Liver (tissue), 9 donors: ENCODE results near the gene SMKR1. TPM values are rescaled to one million over a fixed set of nuclear protein-coding genes. Genes with fewer than 3 reads are reported as not detected.

Experiments used
- DNase-seq: peaks from one replicate; pipeline ENCODE4 v3.0.0-alpha.2; 2017; ENCODE audit warnings: low spot score
- H3K27ac ChIP-seq, 2 donors: one replicate each; pipeline ENCODE4 v1.7.0; 2013; ENCODE audit warnings: inconsistent platforms in 2 of 2, low read length in 2 of 2, control low read depth in 1 of 2, low read depth in 1 of 2, mild to moderate bottlenecking in 1 of 2
- H3K27me3 ChIP-seq, 4 donors: one replicate each; pipeline versions ENCODE4 v1.6.1 to v1.7.0; 2013; ENCODE audit warnings: low read length in 3 of 4, inconsistent platforms in 1 of 4, mild to moderate bottlenecking in 1 of 4, moderate library complexity in 1 of 4; ENCODE audit not compliant: control insufficient read depth in 4 of 4, insufficient read depth in 4 of 4
- H3K36me3 ChIP-seq, 4 donors: one replicate each; pipeline versions ENCODE4 v1.6.1 to v1.7.0; 2013; ENCODE audit warnings: low read length in 3 of 4, mild to moderate bottlenecking in 3 of 4, low read depth in 1 of 4, moderate library complexity in 1 of 4; ENCODE audit not compliant: control insufficient read depth in 4 of 4, insufficient read depth in 3 of 4
- H3K4me1 ChIP-seq, 4 donors: one replicate each; pipeline versions ENCODE4 v1.6.1 to v1.7.0; 2013; ENCODE audit warnings: low read length in 3 of 4, mild to moderate bottlenecking in 3 of 4, moderate library complexity in 1 of 4; ENCODE audit not compliant: control insufficient read depth in 4 of 4, insufficient read depth in 4 of 4
- H3K4me3 ChIP-seq, 3 donors: one replicate each; pipeline versions ENCODE4 v1.6.1 to v1.7.0; 2013; ENCODE audit warnings: low read length in 3 of 3, control low read depth in 1 of 3, low read depth in 1 of 3, mild to moderate bottlenecking in 1 of 3
- H3K9ac ChIP-seq, 2 donors: one replicate each; pipeline ENCODE4 v1.7.0; 2013; ENCODE audit warnings: low read length in 2 of 2, mild to moderate bottlenecking in 2 of 2, moderate library complexity in 2 of 2, control low read depth in 1 of 2, low read depth in 1 of 2
- H3K9me3 ChIP-seq, 4 donors: one replicate each; pipeline versions ENCODE4 v1.6.1 to v1.7.0; 2013; ENCODE audit warnings: low read length in 3 of 4; ENCODE audit not compliant: control insufficient read depth in 4 of 4
- EGR1 ChIP-seq, 2 donors: IDR thresholded peaks; 2 replicates each; pipeline ENCODE4 v1.6.1; 2016 to 2018; ENCODE audit warnings: antibody characterized with exemption in 2 of 2, low read depth in 2 of 2
- FOXA1 ChIP-seq: IDR thresholded peaks from 2 replicates; pipeline ENCODE4 v1.6.1; 2016; ENCODE audit warnings: antibody characterized with exemption
- FOXA2 ChIP-seq: IDR thresholded peaks from 2 replicates; pipeline ENCODE4 v1.6.1; 2016; ENCODE audit warnings: antibody characterized with exemption
- GABPA ChIP-seq, 2 donors: IDR thresholded peaks in 1 of 2; conservative IDR thresholded peaks in 1 of 2; 2 replicates each; pipeline ENCODE4 v1.6.1; 2016; ENCODE audit warnings: antibody characterized with exemption in 2 of 2, mild to moderate bottlenecking in 1 of 2, moderate library complexity in 1 of 2
- HNF4A ChIP-seq, 2 donors: conservative IDR thresholded peaks; 2 replicates each; pipeline ENCODE4 v1.6.1; 2016; ENCODE audit warnings: antibody characterized with exemption in 2 of 2, mild to moderate bottlenecking in 2 of 2
- HNF4G ChIP-seq: IDR thresholded peaks from 2 replicates; pipeline ENCODE4 v1.6.1; 2016; ENCODE audit warnings: antibody characterized with exemption
- JUND ChIP-seq, 2 donors: IDR thresholded peaks; 2 replicates each; pipeline ENCODE4 v1.6.1; 2016; ENCODE audit warnings: antibody characterized with exemption in 2 of 2
- RAD21 ChIP-seq, 2 donors: IDR thresholded peaks; 2 replicates each; pipeline ENCODE4 v1.6.1; 2016; ENCODE audit warnings: antibody characterized with exemption in 2 of 2, mild to moderate bottlenecking in 2 of 2
- RXRA ChIP-seq, 2 donors: IDR thresholded peaks; 2 replicates each; pipeline ENCODE4 v1.6.1; 2017 to 2018; ENCODE audit warnings: antibody characterized with exemption in 2 of 2, mild to moderate bottlenecking in 1 of 2
- SP1 ChIP-seq: IDR thresholded peaks from 2 replicates; pipeline ENCODE4 v1.6.1; 2018; ENCODE audit warnings: antibody characterized with exemption, mild to moderate bottlenecking
- YY1 ChIP-seq: IDR thresholded peaks from 2 replicates; pipeline ENCODE4 v1.6.1; 2016; ENCODE audit warnings: antibody characterized with exemption, mild to moderate bottlenecking
- WGBS: extraction: QIAGEN DNeasy Blood & Tissue Kit; methylation state at CpG from one replicate; pipeline ENCODE4 v1.1.7; 2013; 5-methylcytosine and 5-hydroxymethylcytosine counted together
- polyA plus RNA-seq, 2 donors: library from polyadenylated mRNA; stranded (reverse) in 1 of 2; unstranded in 1 of 2; fragments of 200-250 nt in 1 of 2; fragments of >200 nt in 1 of 2; fragmentation: Nextera tagmentation in 1 of 2; extraction: Ambion mirVana in 1 of 2; gene quantifications; one replicate each; pipeline versions ENCODE4 v1.2.1 to v1.2.3, GENCODE V29; 2013 to 2015
- total RNA-seq, 2 donors: library from RNA; depleted of rRNA; stranded (reverse); fragments of >200 nt; gene quantifications; one replicate each; pipeline ENCODE4 v1.2.3, GENCODE V29; 2014
- TF ChIP-seq, protein P1 (sequence below): IDR thresholded peaks from 2 replicates; pipeline ENCODE4 v1.6.1; 2016; ENCODE audit warnings: antibody characterized with exemption
- TF ChIP-seq, protein P2 (sequence below): IDR thresholded peaks from 2 replicates; pipeline ENCODE4 v1.6.1; 2016; ENCODE audit warnings: antibody characterized with exemption
- TF ChIP-seq, protein P3 (sequence below): IDR thresholded peaks from 2 replicates; pipeline ENCODE4 v1.6.1; 2016; ENCODE audit warnings: antibody characterized with exemption, mild to moderate bottlenecking
- TF ChIP-seq, protein P4 (sequence below): fragments of 150-350 bp; IDR thresholded peaks from 2 replicates; pipeline ENCODE4 v1.5.1; 2017; ENCODE audit warnings: improper control_type of control experiment, low read depth, low read length; ENCODE audit not compliant: missing input control
- TF ChIP-seq, protein P5 (sequence below): IDR thresholded peaks from 2 replicates; pipeline ENCODE4 v1.6.1; 2016; ENCODE audit warnings: antibody characterized with exemption
- donor health status: healthy.
- donor health status: healthy.
- donor health status: healthy.
- donor health status: healthy.
- donor health status: healthy.

Gene SMKR1
- total and polyA plus RNA-seq, 4 donors, result not detected

DNA sequence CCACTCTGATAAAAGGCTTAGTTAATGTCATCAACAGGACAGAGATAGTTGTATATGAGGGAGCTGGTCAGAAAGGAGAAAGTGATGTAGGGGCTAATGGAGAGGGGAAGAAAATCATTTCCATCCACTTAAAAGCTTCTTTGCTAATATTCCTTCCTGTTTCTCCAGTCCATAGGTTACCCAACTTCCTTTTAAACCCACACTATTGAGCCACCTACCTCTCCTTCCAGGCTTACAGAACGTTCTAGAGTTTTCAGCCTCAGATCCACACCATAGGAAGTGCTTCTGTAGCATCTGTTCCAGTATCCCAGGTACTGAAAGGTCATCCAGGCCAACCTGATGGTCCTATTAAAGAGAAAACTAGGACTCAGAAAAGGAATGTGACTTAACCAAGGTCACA is 39.9 kb upstream of the SMKR1 start:
- Histone ChIP-seq H3K4me3 (no peak overlapping the region), H3K4me1 (no peaks in the 10 kb centered on the region), H3K36me3 (no peaks in the 10 kb centered on the region), H3K9me3 (no peaks in the 10 kb centered on the region), H3K27me3 (no peaks in the 10 kb centered on the region), H3K9ac (no peak overlapping the region), H3K27ac (no peak overlapping the region)
- TF ChIP-seq RAD21 (IDR thresholded peaks at IDR 0.05) (no peak), YY1 (no peak), FOXA2 (no peak), FOXA1 (no peak), EGR1 (IDR thresholded peaks at IDR 0.05; ENCODE audit: low read depth in 2 of 2) (no peak), JUND (IDR thresholded peaks at IDR 0.05) (no peak), HNF4A (conservative IDR thresholded peaks at IDR 0.05) (no peak), GABPA (IDR thresholded peaks at IDR 0.05 in 1 of 2, conservative IDR thresholded peaks at IDR 0.05 in 1 of 2) (no peak)
- WGBS, result 85% methylated on average over 1 of the region's 1 CpG
- no peak for DNase-seq

DNA sequence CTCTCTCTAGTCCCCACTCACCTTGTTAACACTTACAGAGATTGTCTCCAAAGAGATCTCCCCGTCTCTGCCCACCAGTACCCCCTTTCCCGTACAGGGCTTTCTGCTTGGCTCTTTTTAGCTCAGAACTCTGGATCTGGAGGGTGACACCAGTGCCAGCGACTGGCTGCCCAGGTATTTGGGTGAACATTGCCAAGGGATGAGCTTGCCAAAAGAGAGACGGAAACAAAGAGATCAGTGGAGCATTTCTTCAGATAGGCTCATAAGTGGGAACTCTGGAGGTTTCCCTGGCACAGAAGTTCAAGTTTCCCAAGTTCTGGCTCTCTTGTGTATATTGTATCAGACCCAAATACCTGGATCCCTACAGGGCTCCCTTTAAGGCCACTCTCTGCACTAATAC is 38.1 kb upstream of the SMKR1 start:
- TF ChIP-seq RXRA (IDR thresholded peaks at IDR 0.05) (no peak), JUND (IDR thresholded peaks at IDR 0.05) (no peak)
- H3K27ac ChIP-seq, result no peak overlapping the region
- H3K4me1 ChIP-seq, result no peaks in the 10 kb centered on the region
- H3K9ac ChIP-seq, result no peak overlapping the region
- no peak overlapping the region for H3K4me3 ChIP-seq
- DNase-seq, result no peak
- 90% methylated on average over 4 of the region's 4 CpGs for WGBS
- no peaks in the 10 kb centered on the region for H3K9me3 ChIP-seq
- H3K36me3 ChIP-seq, result no peaks in the 10 kb centered on the region
- H3K27me3 ChIP-seq, result no peaks in the 10 kb centered on the region

DNA sequence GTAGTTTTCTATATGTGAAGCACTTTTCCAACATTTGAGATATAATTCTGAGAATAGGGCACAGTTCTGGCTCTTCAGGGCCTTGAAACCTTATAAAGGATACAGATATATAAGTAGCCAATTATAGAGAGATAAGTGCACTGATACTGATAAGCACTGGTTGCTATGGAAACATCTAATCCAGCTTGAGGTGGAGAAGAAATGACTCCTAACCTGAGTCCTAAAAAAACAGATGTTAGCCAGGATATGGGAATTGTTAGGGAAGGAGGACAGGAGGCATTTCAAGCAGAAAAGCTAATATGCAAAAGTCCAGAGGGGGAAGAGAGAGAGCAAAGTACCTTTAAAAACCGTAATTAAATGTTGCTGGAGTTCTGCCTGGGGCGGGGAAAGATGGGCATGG is 37.3 kb upstream of the SMKR1 start:
- Histone ChIP-seq H3K9ac (no peak overlapping the region), H3K27ac (no peak overlapping the region), H3K27me3 (no peaks in the 10 kb centered on the region), H3K4me3 (no peak overlapping the region), H3K36me3 (no peaks in the 10 kb centered on the region), H3K9me3 (no peaks in the 10 kb centered on the region), H3K4me1 (no peaks in the 10 kb centered on the region)
- WGBS, result 75% methylated on average over 2 of the region's 2 CpGs
- no peak for TF ChIP-seq YY1
- TF ChIP-seq FOXA1, result no peak
- no peak for TF ChIP-seq JUND (IDR thresholded peaks at IDR 0.05)
- no peak for TF ChIP-seq RXRA (IDR thresholded peaks at IDR 0.05)
- TF ChIP-seq, protein P1, sequence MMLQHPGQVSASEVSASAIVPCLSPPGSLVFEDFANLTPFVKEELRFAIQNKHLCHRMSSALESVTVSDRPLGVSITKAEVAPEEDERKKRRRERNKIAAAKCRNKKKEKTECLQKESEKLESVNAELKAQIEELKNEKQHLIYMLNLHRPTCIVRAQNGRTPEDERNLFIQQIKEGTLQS, result no peak
- DNase-seq, result no peak

DNA sequence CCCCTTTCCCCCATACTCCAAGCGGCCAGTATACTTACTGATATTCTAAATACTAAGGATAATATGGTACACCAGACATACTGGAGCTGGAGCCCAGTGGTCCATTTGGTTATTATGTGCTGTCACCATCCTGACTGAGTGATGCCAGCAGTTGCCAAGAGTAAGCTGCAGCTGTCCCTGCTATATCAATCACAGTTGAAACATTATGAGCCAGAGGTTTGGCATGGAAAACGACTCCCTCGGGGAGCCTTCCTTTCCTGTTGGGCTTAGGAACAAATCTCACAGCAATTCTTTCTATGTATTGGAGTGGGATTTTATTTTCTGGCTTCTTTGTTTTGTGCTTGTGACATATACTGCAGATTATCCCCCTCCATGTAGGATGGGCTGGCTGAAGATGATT is 35.5 kb upstream of the SMKR1 start:
- Histone ChIP-seq H3K27me3 (no peaks in the 10 kb centered on the region), H3K4me1 (no peaks in the 10 kb centered on the region), H3K9ac (no peak overlapping the region), H3K27ac (no peak overlapping the region), H3K36me3 (no peaks in the 10 kb centered on the region), H3K9me3 (no peaks in the 10 kb centered on the region), H3K4me3 (no peak overlapping the region)
- TF ChIP-seq, protein P2, sequence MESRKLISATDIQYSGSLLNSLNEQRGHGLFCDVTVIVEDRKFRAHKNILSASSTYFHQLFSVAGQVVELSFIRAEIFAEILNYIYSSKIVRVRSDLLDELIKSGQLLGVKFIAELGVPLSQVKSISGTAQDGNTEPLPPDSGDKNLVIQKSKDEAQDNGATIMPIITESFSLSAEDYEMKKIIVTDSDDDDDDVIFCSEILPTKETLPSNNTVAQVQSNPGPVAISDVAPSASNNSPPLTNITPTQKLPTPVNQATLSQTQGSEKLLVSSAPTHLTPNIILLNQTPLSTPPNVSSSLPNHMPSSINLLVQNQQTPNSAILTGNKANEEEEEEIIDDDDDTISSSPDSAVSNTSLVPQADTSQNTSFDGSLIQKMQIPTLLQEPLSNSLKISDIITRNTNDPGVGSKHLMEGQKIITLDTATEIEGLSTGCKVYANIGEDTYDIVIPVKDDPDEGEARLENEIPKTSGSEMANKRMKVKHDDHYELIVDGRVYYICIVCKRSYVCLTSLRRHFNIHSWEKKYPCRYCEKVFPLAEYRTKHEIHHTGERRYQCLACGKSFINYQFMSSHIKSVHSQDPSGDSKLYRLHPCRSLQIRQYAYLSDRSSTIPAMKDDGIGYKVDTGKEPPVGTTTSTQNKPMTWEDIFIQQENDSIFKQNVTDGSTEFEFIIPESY, result no peak
- TF ChIP-seq HNF4G (no peak), SP1 (no peak), EGR1 (IDR thresholded peaks at IDR 0.05; ENCODE audit: low read depth in 2 of 2) (no peak), YY1 (no peak)
- TF ChIP-seq, protein P3, sequence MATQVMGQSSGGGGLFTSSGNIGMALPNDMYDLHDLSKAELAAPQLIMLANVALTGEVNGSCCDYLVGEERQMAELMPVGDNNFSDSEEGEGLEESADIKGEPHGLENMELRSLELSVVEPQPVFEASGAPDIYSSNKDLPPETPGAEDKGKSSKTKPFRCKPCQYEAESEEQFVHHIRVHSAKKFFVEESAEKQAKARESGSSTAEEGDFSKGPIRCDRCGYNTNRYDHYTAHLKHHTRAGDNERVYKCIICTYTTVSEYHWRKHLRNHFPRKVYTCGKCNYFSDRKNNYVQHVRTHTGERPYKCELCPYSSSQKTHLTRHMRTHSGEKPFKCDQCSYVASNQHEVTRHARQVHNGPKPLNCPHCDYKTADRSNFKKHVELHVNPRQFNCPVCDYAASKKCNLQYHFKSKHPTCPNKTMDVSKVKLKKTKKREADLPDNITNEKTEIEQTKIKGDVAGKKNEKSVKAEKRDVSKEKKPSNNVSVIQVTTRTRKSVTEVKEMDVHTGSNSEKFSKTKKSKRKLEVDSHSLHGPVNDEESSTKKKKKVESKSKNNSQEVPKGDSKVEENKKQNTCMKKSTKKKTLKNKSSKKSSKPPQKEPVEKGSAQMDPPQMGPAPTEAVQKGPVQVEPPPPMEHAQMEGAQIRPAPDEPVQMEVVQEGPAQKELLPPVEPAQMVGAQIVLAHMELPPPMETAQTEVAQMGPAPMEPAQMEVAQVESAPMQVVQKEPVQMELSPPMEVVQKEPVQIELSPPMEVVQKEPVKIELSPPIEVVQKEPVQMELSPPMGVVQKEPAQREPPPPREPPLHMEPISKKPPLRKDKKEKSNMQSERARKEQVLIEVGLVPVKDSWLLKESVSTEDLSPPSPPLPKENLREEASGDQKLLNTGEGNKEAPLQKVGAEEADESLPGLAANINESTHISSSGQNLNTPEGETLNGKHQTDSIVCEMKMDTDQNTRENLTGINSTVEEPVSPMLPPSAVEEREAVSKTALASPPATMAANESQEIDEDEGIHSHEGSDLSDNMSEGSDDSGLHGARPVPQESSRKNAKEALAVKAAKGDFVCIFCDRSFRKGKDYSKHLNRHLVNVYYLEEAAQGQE, result no peak
- TF ChIP-seq, protein P4, sequence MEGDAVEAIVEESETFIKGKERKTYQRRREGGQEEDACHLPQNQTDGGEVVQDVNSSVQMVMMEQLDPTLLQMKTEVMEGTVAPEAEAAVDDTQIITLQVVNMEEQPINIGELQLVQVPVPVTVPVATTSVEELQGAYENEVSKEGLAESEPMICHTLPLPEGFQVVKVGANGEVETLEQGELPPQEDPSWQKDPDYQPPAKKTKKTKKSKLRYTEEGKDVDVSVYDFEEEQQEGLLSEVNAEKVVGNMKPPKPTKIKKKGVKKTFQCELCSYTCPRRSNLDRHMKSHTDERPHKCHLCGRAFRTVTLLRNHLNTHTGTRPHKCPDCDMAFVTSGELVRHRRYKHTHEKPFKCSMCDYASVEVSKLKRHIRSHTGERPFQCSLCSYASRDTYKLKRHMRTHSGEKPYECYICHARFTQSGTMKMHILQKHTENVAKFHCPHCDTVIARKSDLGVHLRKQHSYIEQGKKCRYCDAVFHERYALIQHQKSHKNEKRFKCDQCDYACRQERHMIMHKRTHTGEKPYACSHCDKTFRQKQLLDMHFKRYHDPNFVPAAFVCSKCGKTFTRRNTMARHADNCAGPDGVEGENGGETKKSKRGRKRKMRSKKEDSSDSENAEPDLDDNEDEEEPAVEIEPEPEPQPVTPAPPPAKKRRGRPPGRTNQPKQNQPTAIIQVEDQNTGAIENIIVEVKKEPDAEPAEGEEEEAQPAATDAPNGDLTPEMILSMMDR, result no peak
- TF ChIP-seq, protein P5, sequence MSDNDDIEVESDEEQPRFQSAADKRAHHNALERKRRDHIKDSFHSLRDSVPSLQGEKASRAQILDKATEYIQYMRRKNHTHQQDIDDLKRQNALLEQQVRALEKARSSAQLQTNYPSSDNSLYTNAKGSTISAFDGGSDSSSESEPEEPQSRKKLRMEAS, result no peak
- DNase-seq, result no peak
- 96% methylated on average over 3 of the region's 3 CpGs for WGBS
